Upper lobe of left lung (tissue), 6 donors: ENCODE data around the gene CDH13. TPM values are rescaled to one million over a fixed set of nuclear protein-coding genes. Genes with fewer than 3 reads are reported as not detected.

Experiments
- ATAC-seq, 2 donors: fragments of 200-7000 bp; cut with Tn5 transposase; one replicate each; pipeline ENCODE4 v1.9.1; 2022; ENCODE audit warnings: mild to moderate bottlenecking in 2 of 2, moderate library complexity in 2 of 2; ENCODE audit not compliant: low FRiP score in 2 of 2
- DNase-seq, 2 donors: peaks; one replicate each; pipeline ENCODE4 v3.0.0-alpha.2; 2019 to 2020
- H3K27ac ChIP-seq, 4 donors: fragments of 200-600 bp; sonication (generic); one replicate each; pipeline ENCODE4 v1.5.1; 2016 to 2019
- H3K27me3 ChIP-seq, 4 donors: fragments of 200-600 bp; sonication (generic); one replicate each; pipeline ENCODE4 v1.5.1; 2017 to 2019
- H3K36me3 ChIP-seq, 4 donors: fragments of 200-600 bp; sonication (generic); one replicate each; pipeline ENCODE4 v1.5.1; 2016 to 2019
- H3K4me1 ChIP-seq, 4 donors: fragments of 200-600 bp; sonication (generic); one replicate each; pipeline ENCODE4 v1.5.1; 2018 to 2019
- H3K4me3 ChIP-seq, 4 donors: fragments of 200-600 bp; sonication (generic); one replicate each; pipeline ENCODE4 v1.5.1; 2017 to 2019; ENCODE audit warnings: mild to moderate bottlenecking in 2 of 4, moderate library complexity in 1 of 4
- H3K9me3 ChIP-seq, 4 donors: fragments of 200-600 bp; sonication (generic); one replicate each; pipeline ENCODE4 v1.5.1; 2018 to 2019
- CTCF ChIP-seq, 6 experiments: fragments of 450-650 bp in 4 of 6; fragments of 200-600 bp in 2 of 6; sonication (generic) in 2 of 6; IDR thresholded peaks; one replicate each; pipeline ENCODE4 v1.5.1; 2016 to 2019; ENCODE audit warnings: antibody characterized with exemption in 6 of 6
- EP300 ChIP-seq, 4 donors: sonication (generic); formaldehyde crosslinking; IDR thresholded peaks; one replicate each; pipeline ENCODE4 v1.5.1; 2017; ENCODE audit warnings: antibody characterized with exemption in 4 of 4, control low read depth in 2 of 4
- POLR2A ChIP-seq, 4 donors: fragments of 450-650 bp; IDR thresholded peaks; one replicate each; pipeline ENCODE4 v1.5.1; 2016 to 2017; ENCODE audit warnings: antibody characterized with exemption in 4 of 4, mild to moderate bottlenecking in 2 of 4
- POLR2AphosphoS5 ChIP-seq, 2 donors: sonication (generic); formaldehyde crosslinking; IDR thresholded peaks; one replicate each; pipeline ENCODE4 v1.5.1; 2017; ENCODE audit warnings: antibody characterized with exemption in 2 of 2
- WGBS, 2 donors: methylation state at CpG; one replicate each; pipeline ENCODE4 v1.1.5; 2017 to 2018; 5-methylcytosine and 5-hydroxymethylcytosine counted together
- total RNA-seq, 6 donors: library from RNA; depleted of rRNA in 4 of 6; stranded (reverse); fragments of >200 nt in 4 of 6; gene quantifications; one replicate each; pipeline versions ENCODE4 v1.1.0 to v1.2.1, GENCODE V29; 2016 to 2021
- donor health status: DM: no; HTN: no; CAD: no; lungs with moderate emphysema.
- donor health status: DM: no; HTN: yes; CAD: no; lungs with severe emphysema.

CDH13 gene
- total RNA-seq, 6 donors from 2014 or later: 11.3 to 39.8 (median 19.9) TPM

- no peaks in the 10 kb centered on the region for H3K36me3 ChIP-seq
- no peak for TF ChIP-seq EP300 (IDR thresholded peaks at IDR 0.05)
- TF ChIP-seq POLR2AphosphoS5 (IDR thresholded peaks at IDR 0.05): no peak
- no peak for TF ChIP-seq CTCF (IDR thresholded peaks at IDR 0.05)
- no peak for TF ChIP-seq POLR2A (IDR thresholded peaks at IDR 0.05)
- H3K27me3 ChIP-seq: no peaks in the 10 kb centered on the region
- H3K9me3 ChIP-seq: no peaks in the 10 kb centered on the region
- H3K4me1 ChIP-seq: no peaks in the 10 kb centered on the region
- DNase-seq (no peak), ATAC-seq (no peak)
- H3K27ac ChIP-seq: no peak overlapping the region
- no peak overlapping the region for H3K4me3 ChIP-seq
- 74 to 77% methylated on average over 3 of the region's 3 CpGs for WGBS, 2 donors
Observed at GRCh38 chr16:83530293-83530692, 903.5 kb downstream of the CDH13 start.

DNA sequence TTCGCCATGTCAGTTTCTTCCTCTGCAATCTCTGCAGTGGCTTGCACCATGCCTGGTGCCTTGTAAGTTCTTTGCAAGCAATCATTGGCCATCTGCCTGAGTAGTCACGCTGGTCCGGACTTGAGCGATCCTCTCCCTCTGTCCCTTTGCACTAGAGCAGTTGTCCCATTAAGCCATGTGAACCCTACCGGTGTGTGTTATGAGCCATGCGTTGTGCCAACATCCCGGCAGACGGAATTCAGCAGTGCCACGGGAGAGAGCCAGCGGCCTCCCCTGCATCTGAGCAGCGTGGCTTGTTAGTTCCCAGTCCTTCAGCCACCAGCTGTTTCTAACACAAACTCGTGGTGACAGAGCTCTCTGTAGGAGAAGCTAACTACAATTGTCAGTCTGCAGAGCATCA lies 905.9 kb downstream of the CDH13 start:
- no peaks in the 10 kb centered on the region for H3K4me1 ChIP-seq
- H3K27me3 ChIP-seq: no peaks in the 10 kb centered on the region
- no peaks in the 10 kb centered on the region for H3K36me3 ChIP-seq
- no peaks in the 10 kb centered on the region for H3K9me3 ChIP-seq
- 89 to 93% methylated on average over 11 of the region's 12 CpGs for WGBS, 2 donors
- TF ChIP-seq POLR2A (IDR thresholded peaks at IDR 0.05): no peak
- no peak for TF ChIP-seq CTCF (IDR thresholded peaks at IDR 0.05)
- TF ChIP-seq EP300 (IDR thresholded peaks at IDR 0.05): no peak
- TF ChIP-seq POLR2AphosphoS5 (IDR thresholded peaks at IDR 0.05): no peak
- ATAC-seq (no peak), DNase-seq (no peak)
- H3K4me3 ChIP-seq: no peak overlapping the region
- H3K27ac ChIP-seq: no peak overlapping the region

- no peak for TF ChIP-seq POLR2A (IDR thresholded peaks at IDR 0.05)
- TF ChIP-seq EP300 (IDR thresholded peaks at IDR 0.05): no peak
- no peak for TF ChIP-seq CTCF (IDR thresholded peaks at IDR 0.05)
- TF ChIP-seq POLR2AphosphoS5 (IDR thresholded peaks at IDR 0.05): no peak
- no peaks in the 10 kb centered on the region for H3K4me1 ChIP-seq
- H3K36me3 ChIP-seq: no peaks in the 10 kb centered on the region
- H3K4me3 ChIP-seq: no peak overlapping the region
- ATAC-seq (no peak), DNase-seq (no peak)
- no peak overlapping the region for H3K27ac ChIP-seq
- H3K27me3 ChIP-seq: no peaks in the 10 kb centered on the region
- WGBS, 2 donors: 85 to 88% methylated on average over 11 of the region's 11 CpGs
- no peaks in the 10 kb centered on the region for H3K9me3 ChIP-seq
Observed at GRCh38 chr16:83533193-83533592, 906.4 kb downstream of the CDH13 start.

DNA sequence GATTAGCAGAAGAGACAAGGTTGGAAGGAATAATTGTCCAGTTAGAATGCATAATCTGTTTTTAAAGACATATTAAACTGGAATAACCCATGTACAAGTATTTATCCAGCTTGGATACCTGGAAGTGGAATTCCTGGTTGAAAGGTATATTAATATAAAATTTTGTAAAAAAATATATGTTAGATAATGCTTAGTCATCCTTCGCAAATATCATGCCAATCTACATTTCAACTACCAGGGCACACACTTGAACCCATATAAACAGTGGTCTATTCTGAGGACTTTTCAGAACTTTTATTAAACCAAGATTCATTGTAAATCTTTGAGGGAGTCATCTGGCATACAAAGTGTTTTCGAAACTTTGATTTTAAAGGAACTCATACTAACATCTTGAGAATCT lies 911.9 kb downstream of the CDH13 start:
- DNase-seq (no peak), ATAC-seq (no peak)
- TF ChIP-seq POLR2AphosphoS5 (IDR thresholded peaks at IDR 0.05): no peak
- TF ChIP-seq CTCF (IDR thresholded peaks at IDR 0.05): no peak
- TF ChIP-seq POLR2A (IDR thresholded peaks at IDR 0.05): no peak
- no peak for TF ChIP-seq EP300 (IDR thresholded peaks at IDR 0.05)
- Histone ChIP-seq H3K27me3 (no peaks in the 10 kb centered on the region), H3K4me3 (no peak overlapping the region), H3K4me1 (no peaks in the 10 kb centered on the region), H3K9me3 (no peaks in the 10 kb centered on the region), H3K36me3 (no peaks in the 10 kb centered on the region), H3K27ac (no peak overlapping the region)
- WGBS, 2 donors: 88 to 98% methylated on average over 2 of the region's 2 CpGs

- DNase-seq: no peak
- Histone ChIP-seq H3K9me3 (no peaks in the 10 kb centered on the region), H3K27ac (no peak overlapping the region), H3K36me3 (no peaks in the 10 kb centered on the region), H3K27me3 (no peaks in the 10 kb centered on the region), H3K4me3 (no peak overlapping the region), H3K4me1 (no peaks in the 10 kb centered on the region)
- WGBS, 2 donors: 90 to 92% methylated on average over 12 of the region's 12 CpGs
- TF ChIP-seq POLR2AphosphoS5 (IDR thresholded peaks at IDR 0.05) (no peak), EP300 (IDR thresholded peaks at IDR 0.05) (no peak), CTCF (IDR thresholded peaks at IDR 0.05) (no peak), POLR2A (IDR thresholded peaks at IDR 0.05) (no peak)
- no peak for ATAC-seq
Observed at GRCh38 chr16:83539736-83540490, 913.1 kb downstream of the CDH13 start.
